Left ventricle myocardium superior (tissue), 1 donor: ENCODE measurements around the gene SERPINB6. TPM values are rescaled to one million over a fixed set of nuclear protein-coding genes. Genes with fewer than 3 reads are reported as not detected.
"Not testable (repeated sequence)": the region's sequence is repeated elsewhere in the genome, so short reads cannot be mapped to it uniquely, and the experiment has no call there.

Experiments used
- ATAC-seq: fragments of 200-7000 bp; cut with Tn5 transposase; one replicate; pipeline ENCODE4 v1.9.1; 2020; ENCODE audit warnings: mild to moderate bottlenecking, moderate library complexity
- DNase-seq: peaks from one replicate; pipeline ENCODE4 v3.0.0-alpha.2; 2020
- intact Hi-C: fragments of 100-400 bp; cut with micrococcal nuclease; formaldehyde crosslinking; loops from one replicate; pipeline ENCODE4 v1.11.0; 2022
- total RNA-seq: library from RNA; stranded (reverse); fragmentation: NEBNext Ultra II Directional; extraction: Animal tissue kit (Norgen Biotek cat#: 25700); gene quantifications from one replicate; pipeline ENCODE4 v1.2.1, GENCODE V29; 2021
- donor health status: DM: no; HTN: yes; CAD: no; lungs with severe emphysema.

SERPINB6 gene
- total RNA-seq, 1 donor from 2014 or later, result 277 TPM

DNA sequence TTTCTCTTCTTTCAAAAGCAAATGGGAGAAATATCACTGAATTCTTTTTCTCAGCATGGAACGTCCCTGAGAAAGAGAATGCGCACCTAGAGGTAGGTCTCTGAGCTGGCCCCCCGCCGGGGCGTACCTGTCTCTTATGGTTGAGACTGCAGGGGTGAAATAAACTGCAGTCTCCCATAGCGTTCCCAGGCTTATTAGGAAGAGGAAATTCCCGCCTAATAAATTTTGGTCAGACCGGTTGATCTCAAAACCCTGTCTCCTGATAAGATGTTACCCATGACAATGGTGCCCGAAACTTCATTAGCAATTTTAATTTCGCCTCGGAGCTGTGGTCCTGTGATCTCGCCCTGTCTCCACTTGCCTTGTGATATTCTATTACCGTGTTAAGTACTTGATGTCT is 43.4 kb downstream of the SERPINB6 start:
- DNase-seq, ATAC-seq, intact Hi-C loops: not testable (repeated sequence)

DNA sequence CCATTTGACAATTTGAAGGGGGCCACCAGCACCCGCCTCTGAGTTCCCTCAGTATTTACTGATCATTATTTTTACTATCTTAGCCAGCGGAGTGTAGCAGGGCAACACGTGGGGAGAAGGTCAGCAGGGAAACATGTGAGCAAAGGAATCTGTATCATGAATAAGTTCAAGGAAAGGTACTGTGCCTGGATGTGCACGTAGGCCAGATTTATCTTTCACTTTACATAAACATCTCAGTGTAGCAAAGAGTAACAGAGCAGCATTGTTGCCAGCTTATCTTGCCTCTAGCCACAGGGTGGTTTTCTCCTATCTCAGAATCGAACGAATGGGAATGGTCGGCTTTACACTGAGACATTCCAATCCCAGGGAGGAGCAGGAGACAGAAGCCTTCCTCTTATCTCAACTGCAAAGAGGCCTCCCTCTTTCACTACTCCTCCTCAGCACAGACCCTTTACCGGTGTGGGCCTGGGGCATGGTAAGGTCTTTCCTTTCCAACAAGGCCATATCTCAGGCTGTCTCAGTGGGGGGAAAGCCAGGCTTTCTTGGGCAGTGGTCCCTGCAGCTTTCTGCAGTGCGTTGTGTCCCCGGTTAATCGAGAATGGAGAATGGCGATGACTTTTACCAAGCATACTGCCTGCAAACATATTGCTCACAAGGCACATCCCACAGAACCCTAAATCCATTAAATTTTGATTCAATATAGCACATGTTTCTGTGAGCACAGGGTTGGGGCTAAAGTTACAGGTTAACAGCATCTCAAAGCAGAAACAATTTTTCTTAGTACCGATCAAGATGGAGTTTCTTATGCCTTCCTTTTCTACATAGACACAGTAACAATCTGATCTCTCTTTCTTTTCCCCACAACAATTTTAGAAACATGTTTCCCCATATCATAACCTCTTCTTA is 45.3 kb downstream of the SERPINB6 start:
- ATAC-seq, DNase-seq, intact Hi-C loops: not testable (repeated sequence)

GRCh38 chr6:2921520-2922115 is 49.7 kb downstream of the SERPINB6 start:
- DNase-seq, result no peak
- ATAC-seq, result peak; percentile 59
- intact Hi-C loops, result no loop called here

DNA sequence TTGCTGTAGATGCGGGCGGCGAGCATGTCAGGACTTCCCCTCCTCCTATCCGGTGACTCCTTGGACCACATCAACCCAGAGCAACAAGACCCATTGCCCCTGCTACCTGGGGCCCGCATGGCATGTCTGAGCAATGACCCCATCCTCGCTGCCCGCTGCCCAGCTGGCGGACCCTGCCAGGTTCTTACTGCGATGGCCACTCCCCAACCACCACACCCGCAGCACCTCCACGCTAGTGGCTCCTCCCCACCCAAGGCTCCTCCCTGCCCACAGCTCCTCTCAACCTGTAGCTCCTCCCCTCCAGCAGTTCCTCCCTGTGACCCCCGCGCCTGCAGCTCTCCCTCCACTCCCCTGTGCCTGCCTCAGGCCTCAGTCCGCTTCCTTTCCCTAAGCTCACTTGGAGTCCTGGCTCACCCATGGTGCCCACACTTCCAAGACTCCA is 50.7 kb downstream of the SERPINB6 start:
- no peak for ATAC-seq
- DNase-seq, result no peak
- intact Hi-C loops, result no loop called here

GRCh38 chr6:2919886-2920285 is 51.5 kb downstream of the SERPINB6 start:
- intact Hi-C loops, result no loop called here
- DNase-seq (no peak), ATAC-seq (no peak)

GRCh38 chr6:2919401-2919800 is 52.0 kb downstream of the SERPINB6 start:
- intact Hi-C loops, result no loop called here
- DNase-seq (no peak), ATAC-seq (no peak)

DNA sequence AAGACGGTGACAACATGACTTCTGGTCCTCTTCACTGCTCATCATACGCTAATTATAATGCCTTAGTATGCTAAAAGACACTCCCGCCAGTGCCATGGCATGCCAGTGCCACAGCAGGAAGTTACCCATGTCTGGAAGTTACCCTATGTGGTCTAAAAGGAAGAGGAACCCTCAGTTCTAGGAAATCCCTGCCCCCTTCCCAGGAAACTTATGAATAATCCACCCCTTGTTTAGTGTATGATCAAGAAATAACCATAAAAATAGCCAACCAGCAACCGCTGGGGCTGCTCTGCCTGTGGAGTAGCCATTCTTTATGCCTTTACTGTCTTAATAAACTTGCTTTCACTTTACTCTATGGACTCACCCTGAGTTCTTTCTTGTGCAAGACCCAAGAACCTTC is 52.4 kb downstream of the SERPINB6 start:
- DNase-seq (no peak), ATAC-seq (no peak)
- intact Hi-C loops, result no loop called here

- no peak for DNase-seq
- no peak for ATAC-seq
- intact Hi-C loops, result no loop called here
Observed at GRCh38 chr6:2917801-2918445, 53.4 kb downstream of the SERPINB6 start.

DNA sequence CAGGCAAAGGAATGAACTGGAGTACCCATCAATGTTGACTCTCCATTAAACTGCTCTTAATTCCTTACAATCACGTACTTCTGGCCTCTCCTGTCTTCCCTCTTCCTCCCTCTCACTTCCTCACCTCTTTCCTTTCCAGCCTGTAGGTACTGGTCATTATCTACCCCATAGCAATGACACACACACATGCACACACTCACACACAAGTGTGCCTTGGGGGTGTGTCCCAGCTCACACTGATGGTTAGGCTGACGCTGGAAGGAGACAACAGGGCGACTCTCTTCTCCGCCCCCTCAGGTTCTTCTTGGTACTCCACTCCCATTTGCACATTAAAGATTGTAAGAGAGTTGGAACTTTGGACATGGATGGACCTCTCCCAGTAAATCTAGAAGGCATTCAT is 54.3 kb downstream of the SERPINB6 start:
- DNase-seq, result no peak
- no peak for ATAC-seq

GRCh38 chr6:2916158-2916925 is 55.0 kb downstream of the SERPINB6 start:
- intact Hi-C loops, result no loop called here
- DNase-seq, result no peak
- ATAC-seq, result no peak

More for the DNA sequence above, 54.3 kb downstream of the SERPINB6 start:
- intact Hi-C loops, result no loop called here

- intact Hi-C loops, result no loop called here
- ATAC-seq (no peak), DNase-seq (no peak)
Observed at GRCh38 chr6:2915150-2915549, 56.2 kb downstream of the SERPINB6 start.

DNA sequence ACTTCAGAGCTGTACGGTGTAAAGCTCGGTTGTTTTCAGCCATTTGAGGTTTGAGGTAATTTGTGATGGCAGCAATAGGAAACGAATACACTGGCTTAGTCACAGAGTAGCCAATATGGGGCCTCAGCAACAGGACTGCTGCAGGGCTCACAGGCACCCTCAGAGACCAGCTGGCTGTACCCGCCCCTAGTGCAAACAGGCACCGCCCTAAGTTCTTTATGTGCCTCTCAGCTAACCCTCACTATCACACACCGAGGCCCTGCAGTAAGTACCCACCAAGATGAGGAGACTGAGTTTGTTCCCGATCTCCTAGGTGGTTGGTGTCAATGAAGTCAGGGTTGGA is 57.1 kb downstream of the SERPINB6 start:
- DNase-seq (no peak), ATAC-seq (no peak)
- intact Hi-C loops, result no loop called here

GRCh38 chr6:2913621-2914317 is 57.6 kb downstream of the SERPINB6 start:
- no peak for ATAC-seq
- intact Hi-C loops, result no loop called here
- DNase-seq, result no peak

GRCh38 chr6:2911171-2911570 is 60.2 kb downstream of the SERPINB6 start:
- intact Hi-C loops, result no loop called here
- ATAC-seq (no peak), DNase-seq (no peak)

GRCh38 chr6:2909718-2910117 is 61.6 kb downstream of the SERPINB6 start:
- no peak for ATAC-seq
- DNase-seq, result no peak
- intact Hi-C loops, result loop anchor here (10.0 kb wide), 1 partner anchor 55 kb away; no protein-coding TSS in a partner anchor

GRCh38 chr6:2909051-2909606 is 62.2 kb downstream of the SERPINB6 start:
- ATAC-seq, DNase-seq: not testable (repeated sequence)
- intact Hi-C loops, result loop anchor here (10.0 kb wide), 1 partner anchor 54 kb away; no protein-coding TSS in a partner anchor

DNA sequence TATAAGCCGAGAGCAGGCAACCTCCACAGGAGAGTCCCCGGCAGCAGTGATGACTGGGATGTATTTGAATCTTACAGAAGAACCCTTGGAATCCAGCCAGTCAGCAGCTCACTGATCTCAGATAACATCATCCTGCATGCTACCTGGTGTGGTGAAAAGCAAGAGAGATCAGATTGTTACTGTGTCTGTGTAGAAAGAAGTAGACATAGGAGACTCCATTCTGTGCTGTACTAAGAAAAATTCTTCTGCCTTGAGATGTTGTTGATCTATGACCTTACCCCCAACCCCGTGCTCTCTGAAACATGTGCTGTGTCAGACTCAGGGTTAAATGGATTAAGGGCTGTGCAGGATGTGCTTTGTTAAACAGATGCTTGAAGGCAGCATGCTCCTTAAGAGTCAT is 62.9 kb downstream of the SERPINB6 start:
- not testable (repeated sequence) for DNase-seq, ATAC-seq
- intact Hi-C loops, result loop anchor here (10.0 kb wide), 1 partner anchor 54 kb away; no protein-coding TSS in a partner anchor
